ENCODE measurements around the gene RAPGEF1. TPM values are rescaled to one million over a fixed set of nuclear protein-coding genes. Genes with fewer than 3 reads are reported as not detected.
"Not testable (repeated sequence)": the region's sequence is repeated elsewhere in the genome, so short reads cannot be mapped to it uniquely, and the experiment has no call there.

The RAPGEF1 gene
- total RNA-seq, 2 donors from 2014 or later: 147 to 167 TPM

DNA sequence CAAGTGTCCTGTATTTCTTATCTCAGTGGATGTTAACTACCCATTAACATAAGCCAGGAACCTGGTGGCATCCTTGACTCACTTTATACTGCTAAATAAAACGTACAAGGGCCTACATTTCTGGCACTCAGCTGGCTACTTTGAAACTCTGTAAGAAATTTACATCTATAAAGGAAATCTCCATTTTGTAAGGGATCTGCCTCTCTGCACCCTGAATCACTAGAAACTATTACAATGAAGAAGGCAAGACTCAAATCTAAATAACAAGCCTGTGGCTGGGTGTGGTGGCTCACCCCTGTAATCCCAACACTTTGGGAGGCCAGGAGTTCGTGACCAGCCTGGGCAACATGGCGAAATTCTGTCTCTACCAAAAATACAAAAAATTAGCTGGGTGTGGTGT is 51.5 kb downstream of the RAPGEF1 start:
- Mint-ChIP-seq H3K27me3 (no peaks in the 10 kb centered on the region), H3K36me3 (ENCODE audit: low read depth) (peaks cover 16% of the 10 kb centered on the region), H3K27ac (peak overlapping the region; percentile 49), H3K9me3 (no peaks in the 10 kb centered on the region), H3K4me1 (peaks cover 56% of the 10 kb centered on the region), H3K4me3 (no peak overlapping the region)
- ATAC-seq (replicated peaks): no peak

DNA sequence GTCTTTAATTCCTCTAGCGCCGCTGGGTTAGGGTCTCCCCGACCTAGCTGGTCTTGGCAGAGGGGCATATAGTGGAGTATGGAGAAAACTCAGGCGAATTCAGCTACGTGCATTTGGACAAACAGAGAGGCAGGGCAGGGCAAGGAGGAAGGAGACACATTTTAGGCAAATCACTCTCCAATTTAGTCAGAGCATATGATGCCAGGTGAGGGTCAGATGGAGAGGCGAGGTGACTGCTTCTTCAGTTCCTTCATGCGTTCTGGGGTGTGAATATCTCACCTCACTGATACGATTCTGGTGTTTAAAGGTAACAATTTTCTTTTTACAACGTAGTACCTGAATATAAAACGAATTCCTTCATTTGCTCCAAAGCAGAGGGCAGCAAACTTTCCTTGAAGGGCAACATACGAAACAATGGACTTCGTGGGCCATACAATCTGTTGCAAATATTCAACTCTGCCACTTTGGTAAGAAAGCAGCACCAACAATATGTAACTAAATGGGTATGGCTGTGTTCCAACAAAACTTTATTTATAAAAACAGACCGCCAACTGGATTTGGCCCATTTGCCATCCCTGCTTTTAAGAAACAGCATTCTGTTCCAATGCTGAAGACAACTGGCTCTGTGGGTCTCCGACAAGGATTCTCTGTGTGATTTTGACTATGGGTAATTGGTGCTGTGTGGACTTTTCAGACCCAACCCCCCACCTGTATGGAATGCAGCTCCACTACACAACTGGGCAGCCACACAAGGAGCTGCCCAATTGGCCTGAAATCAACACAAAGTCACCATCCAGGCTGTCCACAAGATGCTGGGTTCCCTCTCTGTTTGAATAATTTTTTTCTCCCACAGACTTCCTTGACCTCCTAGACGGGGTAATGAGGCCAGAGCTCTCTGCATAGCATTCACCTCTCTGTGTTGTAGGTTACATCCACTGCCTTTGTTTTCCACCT is 53.8 kb downstream of the RAPGEF1 start:
- Mint-ChIP-seq H3K27ac (peak overlapping the region; percentile 21), H3K9me3 (no peaks in the 10 kb centered on the region), H3K4me1 (peaks cover 44% of the 10 kb centered on the region), H3K4me3 (no peak overlapping the region), H3K27me3 (no peaks in the 10 kb centered on the region), H3K36me3 (ENCODE audit: low read depth) (peaks cover 16% of the 10 kb centered on the region)
- no peak for ATAC-seq (replicated peaks)

DNA sequence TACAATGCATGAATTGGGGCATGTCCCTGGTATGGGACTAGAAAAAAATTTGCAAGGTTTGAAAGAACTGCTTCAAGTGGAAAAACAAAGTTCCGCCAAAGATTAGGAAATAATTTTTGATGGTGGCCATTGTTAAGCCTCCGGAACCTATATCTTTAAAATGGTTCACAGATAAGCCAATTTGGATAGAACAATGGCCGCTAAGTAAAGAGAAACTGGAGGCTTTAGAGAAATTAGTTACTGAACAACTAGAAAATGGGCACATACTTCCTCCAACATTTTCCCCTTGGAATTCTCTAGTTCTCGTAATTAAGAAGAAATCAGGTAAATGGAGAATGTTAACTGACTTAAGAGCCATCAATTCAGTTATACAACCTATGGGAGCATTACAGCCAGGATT is 56.8 kb downstream of the RAPGEF1 start:
- not testable (repeated sequence) for H3K4me3 Mint-ChIP-seq; H3K27me3 Mint-ChIP-seq; H3K9me3 Mint-ChIP-seq; ATAC-seq (replicated peaks); H3K27ac Mint-ChIP-seq
- peaks cover 17% of the 10 kb centered on the region for H3K36me3 Mint-ChIP-seq (ENCODE audit: low read depth)
- H3K4me1 Mint-ChIP-seq: peaks cover 60% of the 10 kb centered on the region

DNA sequence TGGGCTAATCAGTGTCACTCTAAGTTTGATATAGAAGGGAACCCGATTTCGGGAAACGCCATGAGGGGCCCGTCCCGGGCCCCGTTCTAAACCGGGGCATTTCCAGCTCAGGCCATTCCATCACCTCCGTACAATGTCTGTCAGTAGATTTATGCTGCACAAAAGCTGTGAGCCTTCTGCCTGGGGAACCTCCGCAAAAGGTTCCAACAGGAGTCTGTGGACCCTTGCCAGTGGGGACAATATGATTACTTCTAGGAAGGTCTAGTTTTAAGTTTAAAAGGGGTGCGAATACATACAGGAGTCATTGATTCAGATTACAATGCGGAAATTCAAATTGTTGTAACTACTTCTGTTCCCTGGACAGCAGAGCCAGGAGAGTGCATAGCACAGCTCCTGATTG is 57.6 kb downstream of the RAPGEF1 start:
- H3K27me3 Mint-ChIP-seq: no peaks in the 10 kb centered on the region
- H3K4me3 Mint-ChIP-seq: no peak overlapping the region
- peaks cover 68% of the 10 kb centered on the region for H3K4me1 Mint-ChIP-seq
- peak overlapping the region; percentile 69 for H3K27ac Mint-ChIP-seq
- no peaks in the 10 kb centered on the region for H3K9me3 Mint-ChIP-seq
- peaks cover 23% of the 10 kb centered on the region for H3K36me3 Mint-ChIP-seq (ENCODE audit: low read depth)
- ATAC-seq (replicated peaks): no peak

DNA sequence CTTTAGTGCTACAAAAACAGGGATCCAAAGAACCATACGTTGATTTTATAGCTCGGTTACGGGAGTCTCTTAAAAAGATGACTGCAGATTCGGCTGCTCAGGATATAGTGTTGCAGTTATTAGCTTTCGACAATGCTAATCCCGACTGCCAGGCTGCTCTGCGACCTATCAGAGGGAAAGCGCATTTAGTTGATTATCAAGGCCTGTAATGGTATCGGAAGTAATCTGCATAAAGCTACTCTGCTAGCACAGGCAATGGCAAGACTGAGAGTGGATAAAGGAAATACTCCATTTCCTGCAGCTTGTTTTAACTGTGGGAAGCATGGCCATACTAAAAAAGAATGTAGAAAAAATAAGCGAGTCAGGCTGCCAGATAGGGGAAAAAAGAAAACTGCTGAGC is 58.0 kb downstream of the RAPGEF1 start:
- not testable (repeated sequence) for H3K27me3 Mint-ChIP-seq; H3K4me3 Mint-ChIP-seq; ATAC-seq (replicated peaks); H3K9me3 Mint-ChIP-seq
- peaks cover 26% of the 10 kb centered on the region for H3K36me3 Mint-ChIP-seq (ENCODE audit: low read depth)
- peak overlapping the region; percentile 69 for H3K27ac Mint-ChIP-seq
- H3K4me1 Mint-ChIP-seq: peaks cover 72% of the 10 kb centered on the region

DNA sequence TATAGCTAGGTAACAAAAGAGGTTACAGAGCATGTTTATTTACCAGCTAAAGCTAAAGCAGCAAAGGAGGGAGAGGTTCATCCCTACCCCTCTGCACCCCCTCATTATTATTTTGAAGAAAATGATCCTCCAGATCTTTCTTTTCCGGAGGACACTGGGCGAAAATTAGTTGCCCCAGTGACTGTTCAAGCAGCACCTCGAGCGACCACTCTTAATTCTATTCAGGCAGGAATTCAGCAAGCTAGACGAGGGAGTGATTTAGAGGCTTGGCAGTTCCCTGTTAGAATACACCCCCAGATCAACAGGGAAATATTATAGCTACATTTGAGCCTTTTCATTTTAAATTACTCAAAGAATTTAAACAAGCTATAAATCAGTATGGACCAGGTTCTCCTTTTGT is 58.8 kb downstream of the RAPGEF1 start:
- Mint-ChIP-seq H3K27ac (peak overlapping the region; percentile 99), H3K4me1 (peaks cover 71% of the 10 kb centered on the region), H3K36me3 (ENCODE audit: low read depth) (peaks cover 29% of the 10 kb centered on the region)
- H3K4me3 Mint-ChIP-seq; H3K27me3 Mint-ChIP-seq; ATAC-seq (replicated peaks); H3K9me3 Mint-ChIP-seq: not testable (repeated sequence)

DNA sequence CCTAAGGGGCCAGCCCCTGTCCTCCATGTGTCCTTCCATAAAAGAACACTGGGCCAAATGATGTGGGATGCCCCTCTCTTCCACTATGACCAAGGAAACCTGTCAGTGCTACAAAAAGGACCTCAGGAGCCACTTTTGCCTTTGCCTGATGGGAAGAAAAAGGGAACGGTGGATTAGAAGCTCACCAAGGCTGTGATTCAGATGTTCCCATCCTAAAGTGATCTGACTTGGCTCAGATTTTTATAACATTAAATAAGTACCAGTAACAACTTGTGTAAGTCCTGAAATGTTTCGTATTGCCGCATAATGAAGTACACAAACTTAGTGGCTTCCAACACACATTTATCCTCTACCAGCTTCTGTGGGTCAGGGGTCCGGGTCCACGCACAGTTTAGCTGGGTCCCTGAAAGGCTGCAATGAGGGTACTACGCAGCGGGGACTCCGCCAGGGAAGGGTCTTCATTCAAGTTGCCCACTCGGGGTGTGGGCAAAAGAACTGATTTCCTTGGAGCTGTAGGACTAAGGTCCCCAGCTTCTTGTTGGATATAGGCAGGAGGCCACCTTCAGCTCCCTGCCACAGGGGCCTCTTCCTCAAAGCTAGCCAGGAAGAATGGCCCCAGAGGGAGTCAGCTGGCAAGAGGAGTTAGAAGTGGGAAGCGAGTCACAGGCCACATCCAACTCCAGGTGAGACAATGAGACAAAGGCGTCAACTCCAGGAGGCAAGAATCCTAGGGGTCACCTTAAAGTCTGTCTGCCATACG is 60.4 kb downstream of the RAPGEF1 start:
- H3K4me3 Mint-ChIP-seq: peak overlapping the region; percentile 83
- peaks cover 76% of the 10 kb centered on the region for H3K4me1 Mint-ChIP-seq

DNA sequence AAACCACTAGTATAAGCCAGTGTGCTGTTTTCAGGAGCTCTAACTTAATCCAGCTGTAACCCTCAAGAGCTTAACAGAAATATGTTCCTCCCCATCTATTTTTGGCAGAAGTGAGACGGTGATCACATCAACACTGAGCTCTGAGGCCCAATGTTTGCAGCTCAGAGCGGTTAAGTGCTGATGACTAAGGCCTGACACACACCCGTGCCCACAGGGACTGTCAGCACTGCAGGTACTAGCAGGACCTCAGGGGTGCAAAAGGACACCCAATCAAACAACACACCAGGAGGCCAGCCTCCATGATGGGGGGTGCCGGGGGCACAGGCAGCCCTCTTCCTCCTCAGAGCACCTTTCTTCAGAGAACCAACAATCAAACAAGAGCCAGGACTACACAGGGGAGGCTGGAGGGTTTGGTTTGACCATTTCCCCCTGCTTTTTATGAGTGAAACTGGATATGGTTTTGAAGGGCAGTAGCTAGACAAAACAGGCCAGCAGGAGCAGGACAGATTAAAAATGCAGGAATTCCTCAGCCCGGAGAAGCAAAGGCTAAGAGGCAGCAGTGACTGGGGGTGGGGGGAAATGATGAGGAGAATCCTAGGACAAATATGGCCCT is 61.3 kb downstream of the RAPGEF1 start:
- peak overlapping the region; percentile 83 for H3K4me3 Mint-ChIP-seq
- H3K9me3 Mint-ChIP-seq: no peaks in the 10 kb centered on the region
- peak; percentile 96 for ATAC-seq (replicated peaks)
- H3K36me3 Mint-ChIP-seq (ENCODE audit: low read depth): peaks cover 48% of the 10 kb centered on the region
- peaks cover 68% of the 10 kb centered on the region for H3K4me1 Mint-ChIP-seq
- peak overlapping the region; percentile 99 for H3K27ac Mint-ChIP-seq
- no peaks in the 10 kb centered on the region for H3K27me3 Mint-ChIP-seq

More for the DNA sequence above, 60.4 kb downstream of the RAPGEF1 start:
- no peak for ATAC-seq (replicated peaks)
- Mint-ChIP-seq H3K27me3 (no peaks in the 10 kb centered on the region), H3K9me3 (no peaks in the 10 kb centered on the region), H3K36me3 (ENCODE audit: low read depth) (peaks cover 43% of the 10 kb centered on the region), H3K27ac (peak overlapping the region; percentile 99)

DNA sequence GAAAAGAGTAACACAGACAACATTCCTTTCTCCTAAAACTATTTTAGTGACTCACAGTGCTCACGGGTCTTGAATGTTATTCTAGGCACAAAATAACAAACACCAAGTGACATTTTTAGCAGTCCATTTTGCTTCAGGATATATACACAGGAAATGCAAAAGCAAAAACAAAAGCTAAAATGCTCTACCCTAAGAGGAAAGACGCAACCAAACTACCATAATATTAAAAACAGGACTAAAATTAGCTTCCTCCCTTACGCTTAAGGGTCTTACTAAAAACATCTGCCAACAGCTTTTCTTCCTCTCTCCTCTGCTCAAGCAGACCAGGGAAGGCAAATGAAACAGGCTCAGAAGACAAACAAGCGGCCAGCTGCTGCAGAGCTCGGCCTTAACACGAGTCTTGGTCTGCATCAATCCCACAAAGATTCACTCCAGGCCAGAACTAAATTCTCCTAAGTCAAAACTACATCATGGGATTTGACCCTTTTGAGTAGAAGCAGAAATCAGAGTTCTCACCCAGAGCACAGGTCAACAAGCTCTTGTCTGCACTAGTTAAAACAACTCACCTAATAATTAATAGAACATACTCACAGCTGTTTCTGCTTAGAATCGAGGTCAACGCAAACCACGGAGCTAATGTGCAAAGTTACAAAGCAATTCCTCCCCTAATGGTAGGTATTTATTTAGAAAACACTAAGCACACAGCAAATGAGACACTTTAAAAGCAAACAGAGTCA is 62.3 kb downstream of the RAPGEF1 start:
- Mint-ChIP-seq H3K9me3 (no peaks in the 10 kb centered on the region), H3K4me3 (peak overlapping the region; percentile 83), H3K27ac (peak overlapping the region; percentile 99), H3K4me1 (peaks cover 69% of the 10 kb centered on the region), H3K36me3 (ENCODE audit: low read depth) (peaks cover 57% of the 10 kb centered on the region), H3K27me3 (no peaks in the 10 kb centered on the region)
- no peak for ATAC-seq (replicated peaks)

DNA sequence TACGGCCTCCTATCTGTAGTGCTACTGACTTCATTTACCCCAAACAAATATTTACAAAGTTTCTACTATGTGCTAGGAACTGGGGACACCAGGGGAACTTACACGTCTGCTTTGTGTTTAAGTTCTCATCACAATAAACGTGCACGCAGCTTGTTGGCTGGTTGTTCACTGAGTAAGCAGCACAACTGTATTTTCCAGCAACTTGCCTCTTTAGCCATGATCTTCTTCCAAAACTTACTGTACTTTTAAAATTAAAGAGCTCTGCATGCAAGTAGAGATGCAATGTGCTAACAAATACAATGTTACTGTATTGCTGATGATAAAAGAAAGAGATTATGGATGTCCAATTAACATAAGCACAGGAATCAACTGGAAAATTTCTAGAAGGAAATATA is 62.8 kb downstream of the RAPGEF1 start:
- Mint-ChIP-seq H3K4me3 (peak overlapping the region; percentile 83), H3K27me3 (no peaks in the 10 kb centered on the region), H3K9me3 (no peaks in the 10 kb centered on the region)

DNA sequence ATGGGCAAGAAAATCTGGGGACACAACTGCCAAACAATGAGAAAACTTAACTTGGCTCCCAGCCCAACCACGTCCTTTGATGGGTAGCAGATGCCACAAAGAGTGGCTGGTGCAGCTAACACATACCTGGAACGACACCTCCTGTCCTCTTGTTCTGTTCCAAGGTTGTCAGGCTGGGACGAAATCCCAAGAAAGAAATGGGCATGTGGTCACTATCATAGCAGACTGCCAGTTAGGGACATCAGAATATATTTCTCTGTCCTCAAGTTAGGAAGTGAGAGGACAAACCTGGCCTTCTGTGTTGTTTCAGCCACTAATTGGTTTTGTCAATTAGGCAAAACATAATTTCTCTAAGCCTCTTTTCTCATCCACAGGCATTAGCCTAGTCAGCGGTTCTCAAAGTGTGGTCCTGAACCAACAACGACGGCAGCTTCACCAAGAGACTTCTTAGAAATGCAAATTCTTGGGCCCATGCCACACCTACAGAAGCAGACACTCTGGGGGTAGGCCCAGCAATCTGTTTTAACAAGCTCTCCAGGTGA is 63.4 kb downstream of the RAPGEF1 start:
- Mint-ChIP-seq H3K27ac (peak overlapping the region; percentile 99), H3K4me3 (peak overlapping the region; percentile 83), H3K9me3 (no peaks in the 10 kb centered on the region), H3K36me3 (ENCODE audit: low read depth) (peaks cover 69% of the 10 kb centered on the region), H3K27me3 (no peaks in the 10 kb centered on the region), H3K4me1 (peaks cover 68% of the 10 kb centered on the region)
- peak; percentile 48 for ATAC-seq (replicated peaks)

More for the DNA sequence above, 62.8 kb downstream of the RAPGEF1 start:
- Mint-ChIP-seq H3K36me3 (ENCODE audit: low read depth) (peaks cover 63% of the 10 kb centered on the region), H3K4me1 (peaks cover 71% of the 10 kb centered on the region), H3K27ac (peak overlapping the region; percentile 99)
- ATAC-seq (replicated peaks): no peak

DNA sequence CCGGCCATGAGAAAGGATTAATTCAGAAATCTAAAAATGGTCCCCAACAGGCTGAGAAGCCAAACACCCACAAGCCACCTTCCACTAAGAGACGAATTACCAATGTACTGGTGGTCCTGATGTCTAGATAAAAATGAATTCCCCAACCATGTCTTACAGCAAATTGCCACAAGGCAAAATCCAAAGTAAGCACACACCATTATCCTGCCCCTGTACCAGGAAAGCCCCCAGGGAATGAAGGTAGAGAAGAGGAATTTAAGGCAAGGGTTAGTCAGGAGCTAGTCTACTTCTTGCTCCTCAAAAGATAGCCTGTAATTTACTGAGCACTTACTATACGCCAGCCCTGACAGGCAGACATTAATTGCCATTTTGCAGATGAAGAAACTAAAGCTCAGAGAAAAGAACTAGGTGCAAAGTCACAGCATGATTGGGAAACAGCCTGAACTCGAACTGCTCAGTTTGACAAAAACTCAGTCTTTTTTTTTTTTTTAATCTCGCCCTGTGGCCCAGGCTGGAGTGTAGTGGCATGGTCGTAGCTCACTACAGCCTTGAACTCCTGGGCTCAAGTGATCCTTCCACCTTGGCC is 64.3 kb downstream of the RAPGEF1 start:
- Mint-ChIP-seq H3K27me3 (no peaks in the 10 kb centered on the region), H3K27ac (peak overlapping the region; percentile 99), H3K36me3 (ENCODE audit: low read depth) (peaks cover 78% of the 10 kb centered on the region), H3K4me3 (peak overlapping the region; percentile 83), H3K4me1 (peaks cover 78% of the 10 kb centered on the region), H3K9me3 (no peaks in the 10 kb centered on the region)
- ATAC-seq (replicated peaks): no peak

Data from activated T-helper 17 cell treated with anti-CD3 and anti-CD28 coated beads, Interleukin-2, amount 50 U/mL, for 72 hours (primary cell).